Lower leg skin (tissue), 4 donors: ENCODE results near the gene RNF13. TPM values are rescaled to one million over a fixed set of nuclear protein-coding genes. Genes with fewer than 3 reads are reported as not detected.

Experiments used
- DNase-seq, 2 donors: peaks; one replicate each; pipeline ENCODE4 v3.0.0-alpha.2; 2019; ENCODE audit warnings: low spot score in 2 of 2
- H3K4me3 ChIP-seq: fragments of 200-600 bp; sonication (generic); 2 replicates; pipeline ENCODE4 v1.5.1; 2017; ENCODE audit warnings: mild to moderate bottlenecking, low read depth; ENCODE audit not compliant: poor library complexity, severe bottlenecking
- POLR2A ChIP-seq, 2 donors: fragments of 450-650 bp; IDR thresholded peaks; one replicate each; pipeline ENCODE4 v1.6.1; 2016 to 2017; ENCODE audit warnings: antibody characterized with exemption in 2 of 2, mild to moderate bottlenecking in 1 of 2, moderate library complexity in 1 of 2
- WGBS, 2 donors: methylation state at CpG; one replicate each; pipeline ENCODE4 v1.1.5; 2018; 5-methylcytosine and 5-hydroxymethylcytosine counted together
- intact Hi-C: fragments of 100-400 bp; cut with DNase I; formaldehyde crosslinking; loops from one replicate; pipeline ENCODE4 v1.15.0; 2023; ENCODE audit warnings: low total_unique reads
- total RNA-seq, 4 donors: library from RNA; depleted of rRNA; stranded (reverse); fragments of >200 nt; gene quantifications; one replicate each; pipeline ENCODE4 v1.1.0, GENCODE V29; 2016
- TF ChIP-seq, protein P1 (sequence below), 3 donors: fragments of 450-650 bp; IDR thresholded peaks; one replicate each; pipeline ENCODE4 v1.5.1; 2016; ENCODE audit warnings: antibody characterized with exemption in 3 of 3, mild to moderate bottlenecking in 3 of 3, moderate library complexity in 2 of 3

The RNF13 gene
- total RNA-seq, 4 donors from 2014 or later, result 53.1 to 101 (median 86.5) TPM

GRCh38 chr3:149790268-149790667 is 22.7 kb upstream of the RNF13 start:
- H3K4me3 ChIP-seq, result no peak overlapping the region
- TF ChIP-seq POLR2A (IDR thresholded peaks at IDR 0.05), result no peak
- TF ChIP-seq, protein P1, sequence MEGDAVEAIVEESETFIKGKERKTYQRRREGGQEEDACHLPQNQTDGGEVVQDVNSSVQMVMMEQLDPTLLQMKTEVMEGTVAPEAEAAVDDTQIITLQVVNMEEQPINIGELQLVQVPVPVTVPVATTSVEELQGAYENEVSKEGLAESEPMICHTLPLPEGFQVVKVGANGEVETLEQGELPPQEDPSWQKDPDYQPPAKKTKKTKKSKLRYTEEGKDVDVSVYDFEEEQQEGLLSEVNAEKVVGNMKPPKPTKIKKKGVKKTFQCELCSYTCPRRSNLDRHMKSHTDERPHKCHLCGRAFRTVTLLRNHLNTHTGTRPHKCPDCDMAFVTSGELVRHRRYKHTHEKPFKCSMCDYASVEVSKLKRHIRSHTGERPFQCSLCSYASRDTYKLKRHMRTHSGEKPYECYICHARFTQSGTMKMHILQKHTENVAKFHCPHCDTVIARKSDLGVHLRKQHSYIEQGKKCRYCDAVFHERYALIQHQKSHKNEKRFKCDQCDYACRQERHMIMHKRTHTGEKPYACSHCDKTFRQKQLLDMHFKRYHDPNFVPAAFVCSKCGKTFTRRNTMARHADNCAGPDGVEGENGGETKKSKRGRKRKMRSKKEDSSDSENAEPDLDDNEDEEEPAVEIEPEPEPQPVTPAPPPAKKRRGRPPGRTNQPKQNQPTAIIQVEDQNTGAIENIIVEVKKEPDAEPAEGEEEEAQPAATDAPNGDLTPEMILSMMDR (IDR thresholded peaks at IDR 0.05), result no peak
- 58 to 62% methylated on average over 2 of the region's 2 CpGs for WGBS, 2 donors
- intact Hi-C loops, result no loop called here
- DNase-seq, result no peak

GRCh38 chr3:149790698-149791097 is 22.3 kb upstream of the RNF13 start:
- DNase-seq, result no peak
- no peak overlapping the region for H3K4me3 ChIP-seq
- 69 to 80% methylated on average over 3 of the region's 3 CpGs for WGBS, 2 donors
- intact Hi-C loops, result no loop called here
- TF ChIP-seq, protein P1 (IDR thresholded peaks at IDR 0.05), result no peak
- TF ChIP-seq POLR2A (IDR thresholded peaks at IDR 0.05), result no peak

- TF ChIP-seq, protein P1 (IDR thresholded peaks at IDR 0.05), result no peak
- no peak for TF ChIP-seq POLR2A (IDR thresholded peaks at IDR 0.05)
- intact Hi-C loops, result no loop called here
- WGBS, 2 donors, result 77 to 79% methylated on average over 4 of the region's 4 CpGs
- no peak for DNase-seq
- H3K4me3 ChIP-seq, result no peak within 1 kb of the TSS
Observed at GRCh38 chr3:149792452-149793270, 20.4 kb upstream of the RNF13 start, which contains the start of gene ANKUB1. Gene ANKUB1, minus strand, starts transcription at chr3:149792554. Its CDS starts 188 bp downstream, at chr3:149792366.

DNA sequence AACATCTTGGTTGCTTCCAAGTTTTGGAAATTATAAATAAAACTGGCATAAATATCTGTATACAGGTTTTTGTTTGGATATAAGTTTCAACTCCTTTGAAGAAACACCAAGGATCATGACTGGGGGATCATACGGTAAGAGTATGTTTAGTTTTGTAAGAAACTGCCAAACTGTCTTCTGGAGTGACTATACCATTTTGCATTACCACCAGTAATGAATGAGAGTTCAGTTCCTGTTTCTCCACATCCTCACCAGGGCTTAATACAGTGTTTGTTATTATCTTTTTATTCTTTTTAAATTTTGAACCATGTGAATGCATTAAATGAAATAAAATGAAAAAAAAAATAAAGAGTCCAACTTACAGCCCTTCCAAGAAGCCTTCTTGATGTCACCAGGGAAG is 17.0 kb upstream of the RNF13 start:
- TF ChIP-seq, protein P1 (IDR thresholded peaks at IDR 0.05), result no peak
- no peak for TF ChIP-seq POLR2A (IDR thresholded peaks at IDR 0.05)
- no peak for DNase-seq

DNA sequence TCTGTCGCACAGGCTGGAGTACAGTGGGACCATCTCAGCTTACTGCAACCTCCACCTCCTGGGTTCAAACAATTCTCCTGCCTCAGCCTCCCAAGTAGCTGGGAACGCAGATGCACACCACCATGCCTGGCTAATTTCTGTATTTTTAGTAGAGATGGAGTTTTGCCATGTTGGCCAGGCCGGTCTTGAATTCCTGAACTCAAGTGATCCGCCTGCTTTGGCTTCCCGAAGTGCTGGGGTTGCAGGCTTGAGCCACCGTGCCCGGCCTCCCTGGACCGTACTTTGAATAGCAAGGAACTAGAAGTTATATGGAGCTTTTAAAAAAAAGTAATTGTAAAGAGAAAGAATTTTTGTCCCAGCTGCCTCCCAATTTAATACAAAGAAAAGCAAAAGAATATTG is 12.3 kb upstream of the RNF13 start:
- intact Hi-C loops, result no loop called here
- TF ChIP-seq, protein P1 (IDR thresholded peaks at IDR 0.05), result no peak
- no peak for TF ChIP-seq POLR2A (IDR thresholded peaks at IDR 0.05)
- no peak overlapping the region for H3K4me3 ChIP-seq
- WGBS, 2 donors, result 89 to 93% methylated on average over 8 of the region's 8 CpGs
- DNase-seq, result no peak

More for the DNA sequence above, 17.0 kb upstream of the RNF13 start:
- WGBS, 2 donors, result 79 to 86% methylated on average over 1 of the region's 1 CpG
- intact Hi-C loops, result no loop called here
- H3K4me3 ChIP-seq, result no peak overlapping the region
